HG03196 (cell line): ENCODE data around the gene COL23A1.

ENCODE experiments used
- ATAC-seq: cut with Tn5 transposase; IDR thresholded peaks from one replicate; pipeline ENCODE4 v1.9.1; 2021; ENCODE audit not compliant: unreplicated experiment

Gene COL23A1

DNA sequence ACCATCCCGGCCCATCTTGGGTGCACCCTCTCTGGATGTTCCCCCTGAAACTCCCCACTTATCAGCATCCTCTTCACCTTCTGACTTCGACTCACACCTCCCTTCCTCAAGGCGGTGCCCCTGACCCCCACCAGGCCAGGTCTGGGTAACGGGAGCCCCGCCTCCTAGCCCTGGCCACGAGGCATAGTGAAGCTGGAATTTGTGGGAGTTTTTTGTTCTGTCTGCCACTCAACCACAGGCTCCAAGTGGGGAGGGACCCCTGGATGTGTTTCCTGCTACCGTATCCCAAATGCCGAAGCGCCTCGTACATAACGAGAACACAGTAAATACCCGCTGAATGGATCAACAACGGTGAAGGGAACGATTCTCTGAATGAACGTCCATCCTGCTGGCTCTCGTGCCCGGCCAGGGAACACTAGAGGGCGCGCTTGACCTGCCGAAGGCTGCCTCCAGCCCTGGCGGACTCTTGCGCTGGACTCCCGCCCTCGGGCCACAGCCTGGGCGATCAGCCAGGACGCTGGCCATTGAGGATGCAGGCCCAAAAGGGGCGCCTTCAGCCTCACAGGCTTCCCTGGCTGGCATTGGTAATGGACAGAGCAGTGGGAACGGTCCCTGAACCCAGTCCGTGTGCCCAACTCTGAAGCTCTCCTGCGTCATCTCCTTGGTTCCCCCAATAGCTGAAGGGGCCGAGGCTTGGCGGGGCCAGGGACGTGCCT, 310.3 kb downstream of the COL23A1 start:
- ATAC-seq, result no peak

DNA sequence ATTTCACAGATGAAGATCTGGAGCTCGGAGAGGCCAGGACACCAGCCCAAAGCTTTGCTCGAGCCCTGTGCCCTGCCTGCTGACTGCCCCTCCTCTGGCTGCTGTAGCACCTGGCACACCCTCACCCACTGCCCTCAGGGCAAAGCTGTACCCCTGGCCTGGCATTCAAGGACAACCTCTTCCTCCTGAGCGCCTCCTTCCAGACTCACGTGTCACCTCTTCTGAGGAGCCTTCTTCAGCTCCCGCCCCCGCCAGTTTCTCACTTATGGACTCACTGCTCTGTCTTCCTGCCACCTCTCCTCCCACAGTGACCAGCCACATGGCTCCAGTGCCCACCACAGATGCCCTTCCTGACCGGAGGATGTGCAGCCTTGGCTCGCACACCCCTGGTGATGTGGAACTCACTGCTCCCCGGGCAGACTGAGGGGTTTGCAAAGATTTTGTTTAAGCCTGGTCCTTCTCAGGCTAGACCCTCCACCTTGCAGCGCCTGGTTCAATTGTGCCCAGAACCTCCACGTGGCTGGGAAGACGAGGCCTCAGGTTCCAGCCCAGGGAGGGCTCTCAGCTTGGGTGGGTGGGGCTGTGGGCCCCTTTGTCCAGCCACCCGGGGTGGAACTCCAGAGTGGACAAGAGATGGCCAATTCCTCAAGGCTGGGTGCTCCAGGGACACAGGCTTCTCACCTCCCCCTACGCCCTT, 311.0 kb downstream of the COL23A1 start:
- ATAC-seq, result no peak

DNA sequence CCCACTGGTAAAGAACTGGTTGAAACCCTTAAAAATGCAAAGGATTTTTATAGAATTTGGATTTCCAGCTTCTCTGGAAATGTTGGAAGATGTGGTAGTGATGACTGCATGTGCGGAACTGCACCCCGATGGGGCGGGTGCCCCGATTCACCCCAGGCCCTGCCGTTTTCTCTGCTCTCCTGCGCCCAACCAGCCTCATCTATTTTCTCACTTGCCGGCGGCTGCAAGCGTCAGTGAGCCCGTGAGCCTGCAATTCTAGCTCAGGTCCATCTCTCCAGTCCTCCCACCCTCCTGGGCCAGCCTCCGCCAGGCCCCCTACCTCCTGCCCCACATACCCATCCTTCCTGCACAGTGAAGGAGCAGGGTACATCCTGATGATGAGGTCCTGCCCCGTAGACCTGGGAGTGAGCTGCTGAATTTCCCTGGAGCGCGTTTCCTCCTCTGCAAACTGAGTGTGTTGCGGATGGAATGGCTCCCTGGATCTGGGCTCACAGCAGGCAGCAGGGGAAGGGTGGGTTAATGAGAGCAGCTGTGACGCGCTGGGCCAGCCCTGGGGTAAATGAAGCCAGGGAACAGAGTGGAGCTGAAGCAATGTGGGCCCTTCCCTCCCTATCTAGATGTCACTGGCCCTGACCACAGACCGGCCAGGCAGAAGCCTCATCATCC, 311.7 kb downstream of the COL23A1 start:
- no peak for ATAC-seq

DNA sequence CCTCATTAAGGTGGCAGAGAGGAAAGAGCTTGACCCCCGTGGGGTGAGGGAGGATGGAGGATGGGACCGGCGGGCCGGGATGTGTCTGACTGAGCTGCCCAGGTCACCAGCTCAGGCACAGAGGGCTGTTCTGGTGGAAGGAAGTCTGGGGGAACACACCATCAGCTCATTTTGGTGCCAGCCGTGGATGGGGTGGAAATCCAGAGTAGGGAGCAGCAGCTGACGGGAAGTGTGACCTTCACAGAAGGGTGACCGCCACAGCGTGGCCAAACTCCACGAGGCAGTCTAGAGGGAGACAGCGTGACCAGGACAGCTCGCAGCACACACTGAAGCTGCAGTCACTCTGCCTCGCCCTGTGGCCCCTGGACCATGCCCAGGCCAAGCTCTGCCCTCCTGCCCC, 312.3 kb downstream of the COL23A1 start:
- no peak for ATAC-seq

DNA sequence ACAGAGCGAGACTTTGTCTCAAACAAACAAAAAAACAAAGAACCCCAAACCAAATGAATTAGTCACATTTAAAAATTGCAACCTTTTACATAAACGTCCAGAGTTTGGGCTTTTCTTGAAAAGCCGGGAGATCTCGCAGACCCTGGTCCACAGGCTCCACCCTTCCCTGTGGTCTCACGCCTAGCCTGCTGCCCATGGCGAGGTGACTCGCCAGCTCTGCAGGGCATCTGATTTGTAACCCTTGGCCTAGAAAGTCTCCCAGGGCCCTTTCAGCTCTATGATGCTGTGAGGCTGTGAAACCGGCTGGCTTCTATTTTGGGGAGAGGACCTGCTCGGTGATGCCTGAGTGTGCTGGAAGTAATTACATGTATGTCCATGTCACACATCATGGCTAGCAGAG, 312.8 kb downstream of the COL23A1 start:
- ATAC-seq, result no peak

DNA sequence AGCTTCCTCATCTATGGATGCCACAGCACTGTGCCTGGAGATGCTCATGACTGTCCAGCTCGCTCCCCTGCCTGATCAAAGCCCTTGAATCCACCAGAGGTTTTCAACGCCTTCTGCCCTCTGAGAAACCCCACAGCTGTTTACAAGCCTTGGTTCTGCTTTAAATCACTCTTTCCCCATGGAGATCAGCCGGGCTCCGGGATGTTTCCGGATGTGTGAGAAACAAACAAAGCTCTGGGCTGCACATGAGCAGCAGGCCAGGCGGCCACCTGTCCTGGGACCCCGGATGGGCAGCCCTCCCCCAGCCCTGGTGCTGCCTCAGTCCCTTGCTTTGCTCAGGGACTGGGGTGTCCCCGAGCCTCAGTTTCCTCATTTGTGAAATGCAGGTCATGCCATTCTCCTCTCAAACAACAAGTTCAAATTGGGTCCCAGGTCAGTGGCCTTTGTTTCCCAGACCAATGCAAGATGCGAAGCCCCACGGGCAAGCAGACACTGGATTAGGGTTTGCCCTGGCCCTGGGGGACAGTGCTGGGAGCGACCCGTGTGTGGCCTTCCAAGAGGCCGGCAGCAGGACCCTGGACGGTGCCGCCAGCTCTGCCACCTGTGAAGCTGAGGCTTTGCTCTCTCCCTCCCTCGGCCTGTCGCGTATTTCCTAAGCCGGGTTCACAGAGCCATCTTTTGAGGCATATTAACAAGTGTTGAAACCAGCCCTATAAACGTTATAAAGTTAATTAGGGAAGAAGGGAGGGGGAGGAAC, 315.2 kb downstream of the COL23A1 start:
- ATAC-seq, result no peak

DNA sequence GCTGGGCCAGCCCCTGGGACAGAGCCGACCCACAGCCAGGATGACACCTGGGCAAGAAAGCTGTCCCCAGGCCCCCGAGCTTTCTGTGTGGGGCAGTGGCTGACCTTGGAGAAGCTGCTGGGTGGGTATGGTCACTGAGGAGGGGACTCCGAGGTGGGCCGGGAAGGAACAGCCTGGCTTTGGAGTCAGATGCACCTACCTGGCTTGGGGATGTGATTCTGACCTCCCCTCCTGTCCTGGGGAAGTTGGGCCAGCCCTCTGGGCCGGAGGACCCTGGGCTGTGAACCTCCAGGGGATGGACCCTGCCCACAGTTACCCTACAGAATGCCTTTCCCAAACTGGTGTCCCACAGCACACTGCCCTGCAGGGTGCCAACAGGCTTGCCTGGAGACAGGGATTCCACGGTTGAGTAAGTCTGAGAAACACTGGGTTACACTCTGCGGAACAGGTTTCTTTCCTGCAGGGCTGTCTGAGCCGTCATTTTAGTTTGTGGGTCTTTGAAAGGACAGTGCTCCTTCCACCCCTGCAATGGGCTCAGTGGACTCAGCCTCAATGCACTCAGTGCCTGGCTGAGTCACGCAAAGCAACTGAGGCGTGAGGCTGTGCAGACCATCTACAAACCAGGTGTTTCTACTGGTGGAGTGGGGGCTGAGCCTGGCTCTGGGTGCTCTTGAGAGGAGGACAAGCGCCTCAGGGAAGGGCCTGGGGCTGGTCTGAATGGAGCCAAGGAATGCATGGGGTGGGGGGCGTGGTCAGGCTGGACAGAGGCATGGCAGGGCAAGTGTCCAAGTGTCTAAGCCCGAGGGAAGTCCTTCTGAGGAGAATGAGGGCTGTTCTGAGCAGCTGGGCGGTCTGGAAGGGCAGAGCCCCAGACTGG, 316.3 kb downstream of the COL23A1 start:
- ATAC-seq, result no peak

DNA sequence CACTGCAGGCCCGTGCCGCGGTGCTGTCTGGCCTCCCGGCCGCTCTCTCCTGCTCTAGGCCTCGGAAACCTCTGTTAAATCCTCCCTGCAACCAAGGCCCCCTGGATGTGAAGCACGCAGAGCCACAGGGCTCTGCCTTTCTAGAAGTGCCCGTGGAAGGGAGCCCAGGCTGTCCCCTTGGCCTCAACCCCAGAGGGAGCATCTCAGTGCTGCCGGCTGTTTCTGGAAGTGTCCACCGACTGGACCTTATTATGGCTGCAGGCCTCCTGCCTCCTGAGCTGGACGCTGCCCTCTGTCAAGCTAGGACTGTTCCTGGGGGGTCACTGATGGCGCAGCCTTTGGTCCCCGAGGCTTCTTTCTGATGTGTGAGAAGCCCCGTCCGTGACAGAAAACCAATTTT, 317.2 kb downstream of the COL23A1 start:
- no peak for ATAC-seq

DNA sequence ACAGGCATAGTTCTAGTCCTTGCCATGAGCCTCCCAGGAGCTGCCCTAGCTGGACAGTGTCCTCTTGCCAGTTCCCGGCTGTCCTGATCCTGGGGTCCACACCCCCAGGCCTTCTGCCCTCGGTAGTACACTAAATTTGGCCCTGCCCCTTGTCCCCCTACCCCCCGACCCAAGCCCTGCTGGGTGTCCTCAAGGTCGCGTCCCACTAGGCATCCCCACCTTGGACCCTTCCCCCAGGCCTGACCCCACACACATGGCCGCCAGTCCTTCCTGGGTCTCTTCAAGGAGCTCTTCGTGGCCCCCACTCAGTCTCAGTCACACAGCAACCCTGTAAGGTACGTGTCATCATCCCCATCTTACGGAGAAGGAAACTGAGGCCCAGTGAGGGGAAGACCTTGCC, 317.6 kb downstream of the COL23A1 start:
- no peak for ATAC-seq

DNA sequence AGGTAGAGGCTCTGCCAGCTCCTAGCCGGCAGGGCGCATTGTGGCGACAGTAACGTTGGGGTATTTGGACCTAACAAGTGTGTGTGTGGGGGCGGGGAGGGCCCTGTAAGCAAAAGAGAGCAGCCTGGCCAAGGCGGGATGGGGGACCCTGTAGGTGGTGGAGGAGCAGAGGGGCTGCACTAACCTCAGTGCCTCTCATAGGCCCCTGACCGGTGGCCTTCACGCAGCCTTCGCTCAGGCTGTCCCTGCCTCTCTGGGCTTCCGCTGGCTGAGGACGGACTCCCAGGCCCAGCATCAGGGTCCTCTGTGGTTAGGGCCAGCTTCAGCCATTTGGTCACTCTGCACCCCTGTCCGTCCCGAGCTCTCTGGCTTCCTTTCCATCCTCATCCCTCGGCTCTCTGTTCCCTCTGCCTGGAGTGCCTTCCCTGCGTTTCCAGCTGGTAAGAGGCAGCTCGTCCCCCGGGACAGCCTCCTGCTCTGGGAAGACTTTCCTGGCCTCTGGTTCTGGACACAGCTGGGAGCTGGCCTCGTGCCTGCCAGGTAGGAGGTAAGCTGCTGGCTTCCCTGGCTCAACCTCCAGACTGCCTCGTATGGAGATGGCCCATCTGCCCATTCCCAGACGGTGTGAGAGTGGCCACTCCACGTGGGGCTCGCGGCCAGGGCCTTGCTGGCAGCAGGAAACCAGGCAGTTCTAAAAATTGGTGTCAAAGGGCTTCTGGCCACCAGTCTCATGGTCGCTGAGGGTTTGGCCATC, 318.3 kb downstream of the COL23A1 start:
- ATAC-seq, result no peak

DNA sequence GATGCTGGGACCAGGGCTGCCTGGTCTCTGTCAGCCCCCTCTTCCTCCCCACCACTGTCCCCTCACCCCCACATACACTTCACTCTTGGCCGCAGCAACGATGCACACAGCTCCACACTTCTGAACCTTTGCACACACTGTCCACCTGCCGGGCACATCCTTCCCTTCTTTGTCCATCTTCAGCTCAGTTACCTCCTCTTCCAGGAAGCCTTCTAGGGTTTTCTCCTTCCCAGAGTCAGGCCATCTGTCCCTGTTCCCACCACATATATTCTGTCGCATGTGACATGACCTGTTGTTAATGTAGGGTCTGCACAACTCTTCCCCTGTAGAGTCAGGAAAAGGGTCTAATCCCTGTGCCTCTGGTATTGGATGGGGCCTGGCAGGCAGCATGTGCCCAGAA, 319.0 kb downstream of the COL23A1 start:
- ATAC-seq, result no peak

DNA sequence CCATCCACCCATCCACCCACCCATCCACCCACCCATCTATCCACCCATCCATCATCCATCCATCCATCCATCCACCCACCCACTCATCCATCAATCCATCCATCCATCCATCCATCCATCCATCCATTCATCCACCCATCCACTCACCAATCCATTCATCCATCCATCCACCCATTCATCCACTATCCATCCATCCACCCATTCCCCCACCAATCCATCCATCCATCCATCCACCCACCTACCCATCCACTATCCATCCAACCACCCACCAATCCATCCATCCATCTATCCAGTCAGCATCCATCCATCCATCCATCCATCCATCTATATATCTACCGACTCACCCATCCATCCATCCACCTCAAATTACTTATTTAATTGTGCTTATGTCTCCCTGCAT, 320.7 kb downstream of the COL23A1 start:
- ATAC-seq, result no peak

DNA sequence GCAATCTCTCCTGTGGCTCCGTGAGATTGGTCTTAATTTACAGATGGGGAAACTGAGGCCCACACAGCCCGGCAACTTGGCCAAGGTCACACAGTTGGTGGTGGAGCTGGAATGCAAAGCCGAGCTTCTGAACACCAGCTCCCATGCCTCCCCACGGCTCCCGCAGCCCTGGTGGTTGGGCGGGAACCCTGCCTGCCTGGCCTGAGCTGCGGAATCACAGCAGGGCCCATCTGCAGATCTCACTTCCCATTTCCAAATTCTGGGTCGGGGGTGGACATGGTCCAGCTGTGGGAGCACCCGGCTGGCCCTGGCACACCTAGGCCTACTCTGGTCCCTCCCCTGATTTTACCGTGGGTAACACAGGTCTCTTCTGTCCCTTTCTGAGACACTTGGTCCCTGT, 322.3 kb downstream of the COL23A1 start:
- no peak for ATAC-seq

DNA sequence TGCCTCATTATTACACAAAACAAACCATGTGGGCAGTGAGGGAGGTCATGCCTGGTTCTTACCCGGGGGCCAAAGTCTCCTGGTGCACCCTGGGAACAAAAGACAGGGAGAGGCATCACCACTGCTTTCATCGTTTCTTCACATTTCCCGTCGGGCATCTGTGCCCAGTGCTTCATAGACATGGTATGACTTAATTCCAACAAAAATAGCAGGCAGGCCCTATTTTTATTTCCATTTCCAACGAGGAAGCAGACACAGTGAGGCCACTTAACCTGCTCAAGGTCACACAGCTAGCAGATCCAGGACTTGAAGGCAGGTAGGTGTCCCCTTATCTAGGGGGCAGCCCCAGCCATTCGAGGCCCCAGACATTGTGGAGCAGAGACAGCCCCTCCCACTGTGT, 322.9 kb downstream of the COL23A1 start:
- ATAC-seq, result no peak

DNA sequence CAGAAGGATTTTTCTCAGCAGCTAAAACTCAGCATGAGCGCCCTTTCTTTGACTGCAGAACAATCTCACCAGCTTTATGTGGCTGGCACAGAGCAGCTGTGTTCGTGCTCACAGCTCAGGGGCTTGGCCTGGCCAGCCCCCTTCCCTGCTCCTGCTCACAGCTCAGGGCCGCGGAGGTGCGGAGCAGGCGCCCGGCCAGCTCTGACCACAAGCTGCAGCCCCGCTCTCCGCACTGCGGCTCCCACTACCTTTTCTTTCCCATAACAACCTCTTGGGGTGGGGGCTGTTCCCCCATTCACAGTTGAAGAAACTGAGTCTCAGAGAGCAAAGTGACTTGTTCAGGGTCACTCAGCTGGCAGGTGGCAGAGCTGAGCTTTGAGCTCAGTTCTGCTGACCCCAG, 323.6 kb downstream of the COL23A1 start:
- no peak for ATAC-seq

DNA sequence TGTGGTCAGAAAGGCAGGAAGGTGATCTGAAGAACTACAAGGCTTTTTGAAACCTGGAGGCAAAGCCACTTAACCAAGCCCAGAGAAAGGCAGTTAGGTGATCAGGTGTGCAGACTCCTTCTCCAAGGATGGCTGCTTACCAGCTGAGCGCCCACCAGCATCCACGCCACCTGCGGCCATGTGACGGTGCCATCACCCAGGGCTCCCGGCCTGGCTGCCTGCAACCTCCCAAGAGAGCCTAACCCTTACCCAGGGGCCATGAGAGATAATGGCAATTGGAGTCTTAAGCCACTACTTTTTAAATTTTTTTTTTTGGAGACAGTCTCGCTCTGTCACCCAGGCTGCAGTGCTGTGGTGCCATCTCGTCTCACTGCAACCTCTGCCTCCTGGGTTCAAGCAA, 324.4 kb downstream of the COL23A1 start:
- no peak for ATAC-seq

DNA sequence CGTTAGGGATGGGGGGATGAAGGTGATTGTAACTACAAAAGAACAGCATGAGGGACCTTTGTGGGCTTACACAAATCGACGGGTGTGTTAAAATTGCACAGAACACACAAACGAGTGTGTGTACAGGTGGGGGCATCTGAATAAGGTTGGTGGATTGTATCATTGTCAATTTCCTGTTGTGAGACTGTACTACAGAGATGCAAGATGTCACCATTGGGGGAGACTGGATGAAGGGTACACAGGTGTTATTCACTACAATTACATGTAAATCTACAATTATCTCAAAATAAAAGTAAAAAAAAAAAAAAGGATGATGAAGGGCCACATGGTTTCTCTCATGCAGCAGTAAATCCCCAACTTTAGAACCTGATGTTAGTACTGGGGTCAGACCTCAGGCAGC, 326.1 kb downstream of the COL23A1 start:
- ATAC-seq, result no peak

DNA sequence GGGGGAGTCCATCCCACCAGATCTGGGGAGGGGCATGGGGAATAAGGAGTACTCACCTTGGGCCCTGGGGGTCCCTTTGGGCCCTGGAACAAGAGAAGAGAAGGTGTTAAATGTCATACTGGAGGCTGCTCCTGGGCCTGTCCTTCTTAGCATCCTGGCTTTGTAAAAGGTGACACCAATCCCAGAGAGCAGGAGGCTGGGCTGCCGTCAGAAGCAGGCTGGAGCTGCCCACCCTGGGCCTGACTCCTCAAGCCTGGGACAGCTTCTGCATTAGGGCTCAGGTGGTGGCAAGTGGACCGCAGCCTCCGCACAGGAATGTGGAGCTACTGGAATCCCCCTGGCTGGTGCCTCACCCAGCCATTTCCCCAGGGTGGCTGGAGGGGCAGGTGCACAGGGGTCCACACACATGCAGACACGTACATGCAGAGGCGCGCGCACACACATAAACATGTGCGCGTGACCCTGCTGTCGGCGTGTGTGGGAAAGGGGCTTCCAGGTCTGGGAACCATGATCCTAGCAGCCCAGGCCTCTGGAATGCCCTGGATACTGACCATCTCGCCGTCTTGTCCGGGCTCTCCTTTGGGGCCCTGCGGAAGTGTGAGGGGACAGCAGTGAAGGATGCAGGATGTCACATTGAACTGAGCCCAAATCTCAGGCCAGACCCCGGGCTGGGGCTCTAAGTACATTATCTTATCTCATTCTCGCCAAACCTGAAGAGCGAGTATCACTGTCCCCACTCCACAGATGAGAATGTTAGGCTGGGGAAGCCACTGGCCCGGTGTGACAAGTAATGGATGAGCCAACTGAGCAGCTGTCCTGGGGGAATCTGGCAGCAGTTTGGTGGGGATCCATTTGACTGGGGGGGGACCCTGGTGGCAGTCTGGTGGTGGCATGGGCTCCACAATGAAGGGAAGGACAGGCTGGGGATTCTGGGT, 328.3 kb downstream of the COL23A1 start:
- no peak for ATAC-seq
